ENCODE measurements around the gene KRTAP5-9. TPM values are rescaled to one million over a fixed set of nuclear protein-coding genes. Genes with fewer than 3 reads are reported as not detected.

The KRTAP5-9 gene
- polyA plus RNA-seq (2012; ENCODE audit: low read depth, missing spikeins) = 0.26 TPM

- FAIRE-seq = no peak
- TF ChIP-seq POLR2AphosphoS5 (IDR thresholded peaks at IDR 0.05; ENCODE audit: low read depth, low read length) (no peak), POLR2A (IDR thresholded peaks at IDR 0.05; ENCODE audit: low read depth, low read length) (no peak), POU2F2 (IDR thresholded peaks at IDR 0.05; ENCODE audit: low read depth, low read length) (no peak), TAF1 (IDR thresholded peaks at IDR 0.05; ENCODE audit: low read depth, low read length) (no peak), SPI1 (IDR thresholded peaks at IDR 0.05; ENCODE audit: low read depth, low read length) (no peak), PAX5 (IDR thresholded peaks at IDR 0.05; ENCODE audit: insufficient read depth, low read length, severe bottlenecking) (no peak)
- DNase-seq (ENCODE audit: insufficient read length, low spot score) = no peak
These were observed at the start of gene KRTAP5-9 for GRCh38 chr11:71548120-71548519. TSS of gene KRTAP5-9 (plus strand) at chr11:71548420. CDS start at chr11:71548658, 238 bp downstream.

- FAIRE-seq = no peak
- TF ChIP-seq POLR2AphosphoS5 (IDR thresholded peaks at IDR 0.05; ENCODE audit: low read depth, low read length) = no peak
- TF ChIP-seq POLR2A (IDR thresholded peaks at IDR 0.05; ENCODE audit: low read depth, low read length) = no peak
- TF ChIP-seq PAX5 (IDR thresholded peaks at IDR 0.05; ENCODE audit: insufficient read depth, low read length, severe bottlenecking) = no peak
- no peak for TF ChIP-seq SPI1 (IDR thresholded peaks at IDR 0.05; ENCODE audit: low read depth, low read length)
- no peak for TF ChIP-seq POU2F2 (IDR thresholded peaks at IDR 0.05; ENCODE audit: low read depth, low read length)
- no peak for TF ChIP-seq TAF1 (IDR thresholded peaks at IDR 0.05; ENCODE audit: low read depth, low read length)
- DNase-seq (ENCODE audit: insufficient read length, low spot score) = no peak
These were observed 49.1 kb upstream of the KRTAP5-9 start for GRCh38 chr11:71499125-71499524.

- TF ChIP-seq POU2F2 (IDR thresholded peaks at IDR 0.05; ENCODE audit: low read depth, low read length) (no peak), POLR2AphosphoS5 (IDR thresholded peaks at IDR 0.05; ENCODE audit: low read depth, low read length) (no peak), PAX5 (IDR thresholded peaks at IDR 0.05; ENCODE audit: insufficient read depth, low read length, severe bottlenecking) (no peak)
- DNase-seq (ENCODE audit: insufficient read length, low spot score) (no peak), FAIRE-seq (no peak)
These were observed 48.7 kb upstream of the KRTAP5-9 start for GRCh38 chr11:71499546-71499945.

- TF ChIP-seq TAF1 (IDR thresholded peaks at IDR 0.05; ENCODE audit: low read depth, low read length) = no peak
- TF ChIP-seq PAX5 (IDR thresholded peaks at IDR 0.05; ENCODE audit: insufficient read depth, low read length, severe bottlenecking) = no peak
- TF ChIP-seq POLR2AphosphoS5 (IDR thresholded peaks at IDR 0.05; ENCODE audit: low read depth, low read length) = no peak
- TF ChIP-seq POLR2A (IDR thresholded peaks at IDR 0.05; ENCODE audit: low read depth, low read length) = no peak
- no peak for TF ChIP-seq SPI1 (IDR thresholded peaks at IDR 0.05; ENCODE audit: low read depth, low read length)
- TF ChIP-seq POU2F2 (IDR thresholded peaks at IDR 0.05; ENCODE audit: low read depth, low read length) = no peak
- DNase-seq (ENCODE audit: insufficient read length, low spot score) = no peak
- FAIRE-seq = no peak
These were observed 47.6 kb upstream of the KRTAP5-9 start for GRCh38 chr11:71500601-71501021.

GRCh38 chr11:71501071-71501985, 46.9 kb upstream of the KRTAP5-9 start:
- DNase-seq (ENCODE audit: insufficient read length, low spot score) (no peak), FAIRE-seq (no peak)
- no peak for TF ChIP-seq TAF1 (IDR thresholded peaks at IDR 0.05; ENCODE audit: low read depth, low read length)

GRCh38 chr11:71502026-71502425, 46.2 kb upstream of the KRTAP5-9 start:
- DNase-seq (ENCODE audit: insufficient read length, low spot score) (no peak), FAIRE-seq (no peak)
- TF ChIP-seq POLR2A (IDR thresholded peaks at IDR 0.05; ENCODE audit: low read depth, low read length) (no peak), PAX5 (IDR thresholded peaks at IDR 0.05; ENCODE audit: insufficient read depth, low read length, severe bottlenecking) (no peak), SPI1 (IDR thresholded peaks at IDR 0.05; ENCODE audit: low read depth, low read length) (no peak), POLR2AphosphoS5 (IDR thresholded peaks at IDR 0.05; ENCODE audit: low read depth, low read length) (no peak), TAF1 (IDR thresholded peaks at IDR 0.05; ENCODE audit: low read depth, low read length) (no peak), POU2F2 (IDR thresholded peaks at IDR 0.05; ENCODE audit: low read depth, low read length) (no peak)

- TF ChIP-seq POU2F2 (IDR thresholded peaks at IDR 0.05; ENCODE audit: low read depth, low read length) (no peak), POLR2AphosphoS5 (IDR thresholded peaks at IDR 0.05; ENCODE audit: low read depth, low read length) (no peak)
- DNase-seq (ENCODE audit: insufficient read length, low spot score) (no peak), FAIRE-seq (no peak)
These were observed 45.3 kb upstream of the KRTAP5-9 start for GRCh38 chr11:71502871-71503435.

- DNase-seq (ENCODE audit: insufficient read length, low spot score) (no peak), FAIRE-seq (no peak)
- TF ChIP-seq POLR2AphosphoS5 (IDR thresholded peaks at IDR 0.05; ENCODE audit: low read depth, low read length) (no peak), SPI1 (IDR thresholded peaks at IDR 0.05; ENCODE audit: low read depth, low read length) (no peak), TAF1 (IDR thresholded peaks at IDR 0.05; ENCODE audit: low read depth, low read length) (no peak), POU2F2 (IDR thresholded peaks at IDR 0.05; ENCODE audit: low read depth, low read length) (no peak), POLR2A (IDR thresholded peaks at IDR 0.05; ENCODE audit: low read depth, low read length) (no peak)
These were observed 43.7 kb upstream of the KRTAP5-9 start for GRCh38 chr11:71504531-71504930.

GRCh38 chr11:71505001-71505400, 43.2 kb upstream of the KRTAP5-9 start:
- TF ChIP-seq POU2F2 (IDR thresholded peaks at IDR 0.05; ENCODE audit: low read depth, low read length) = no peak
- DNase-seq (ENCODE audit: insufficient read length, low spot score) (no peak), FAIRE-seq (no peak)

- TF ChIP-seq PAX5 (IDR thresholded peaks at IDR 0.05; ENCODE audit: insufficient read depth, low read length, severe bottlenecking) (no peak), POLR2A (IDR thresholded peaks at IDR 0.05; ENCODE audit: low read depth, low read length) (no peak), TAF1 (IDR thresholded peaks at IDR 0.05; ENCODE audit: low read depth, low read length) (no peak), POU2F2 (IDR thresholded peaks at IDR 0.05; ENCODE audit: low read depth, low read length) (no peak), POLR2AphosphoS5 (IDR thresholded peaks at IDR 0.05; ENCODE audit: low read depth, low read length) (no peak), SPI1 (IDR thresholded peaks at IDR 0.05; ENCODE audit: low read depth, low read length) (no peak)
- FAIRE-seq = no peak
- no peak for DNase-seq (ENCODE audit: insufficient read length, low spot score)
These were observed 42.4 kb upstream of the KRTAP5-9 start for GRCh38 chr11:71505781-71506180.
